ENCODE measurements around the gene MED7. TPM values are rescaled to one million over a fixed set of nuclear protein-coding genes. Genes with fewer than 3 reads are reported as not detected.

Gene MED7
- total RNA-seq, 3 donors from 2014 or later = 11.8 to 14.4 (median 12.0) TPM

DNA sequence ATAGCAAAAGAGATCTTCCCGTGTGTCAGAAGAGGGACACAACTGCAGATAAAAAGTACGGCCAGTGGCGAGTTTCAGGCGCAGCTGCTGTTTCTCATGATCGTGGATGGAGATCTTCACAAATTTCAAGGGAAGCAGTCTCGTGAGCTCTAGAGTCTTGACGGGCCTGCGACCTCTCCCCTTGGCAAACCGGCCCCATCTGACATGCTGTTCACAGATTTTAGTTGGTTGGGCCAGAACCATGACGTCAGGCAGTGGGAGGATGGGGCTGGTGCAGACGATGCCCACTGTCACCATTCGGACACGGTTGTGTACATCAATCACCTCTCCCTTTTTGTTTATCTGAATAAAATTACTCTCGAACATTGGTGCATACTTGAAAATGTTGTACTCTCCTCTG lies 23.0 kb upstream of the MED7 start:
- H3K36me3 ChIP-seq (ENCODE audit: low read depth) = no peaks in the 10 kb centered on the region
- TF ChIP-seq, protein P1, sequence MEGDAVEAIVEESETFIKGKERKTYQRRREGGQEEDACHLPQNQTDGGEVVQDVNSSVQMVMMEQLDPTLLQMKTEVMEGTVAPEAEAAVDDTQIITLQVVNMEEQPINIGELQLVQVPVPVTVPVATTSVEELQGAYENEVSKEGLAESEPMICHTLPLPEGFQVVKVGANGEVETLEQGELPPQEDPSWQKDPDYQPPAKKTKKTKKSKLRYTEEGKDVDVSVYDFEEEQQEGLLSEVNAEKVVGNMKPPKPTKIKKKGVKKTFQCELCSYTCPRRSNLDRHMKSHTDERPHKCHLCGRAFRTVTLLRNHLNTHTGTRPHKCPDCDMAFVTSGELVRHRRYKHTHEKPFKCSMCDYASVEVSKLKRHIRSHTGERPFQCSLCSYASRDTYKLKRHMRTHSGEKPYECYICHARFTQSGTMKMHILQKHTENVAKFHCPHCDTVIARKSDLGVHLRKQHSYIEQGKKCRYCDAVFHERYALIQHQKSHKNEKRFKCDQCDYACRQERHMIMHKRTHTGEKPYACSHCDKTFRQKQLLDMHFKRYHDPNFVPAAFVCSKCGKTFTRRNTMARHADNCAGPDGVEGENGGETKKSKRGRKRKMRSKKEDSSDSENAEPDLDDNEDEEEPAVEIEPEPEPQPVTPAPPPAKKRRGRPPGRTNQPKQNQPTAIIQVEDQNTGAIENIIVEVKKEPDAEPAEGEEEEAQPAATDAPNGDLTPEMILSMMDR (IDR thresholded peaks at IDR 0.05) = no peak

DNA sequence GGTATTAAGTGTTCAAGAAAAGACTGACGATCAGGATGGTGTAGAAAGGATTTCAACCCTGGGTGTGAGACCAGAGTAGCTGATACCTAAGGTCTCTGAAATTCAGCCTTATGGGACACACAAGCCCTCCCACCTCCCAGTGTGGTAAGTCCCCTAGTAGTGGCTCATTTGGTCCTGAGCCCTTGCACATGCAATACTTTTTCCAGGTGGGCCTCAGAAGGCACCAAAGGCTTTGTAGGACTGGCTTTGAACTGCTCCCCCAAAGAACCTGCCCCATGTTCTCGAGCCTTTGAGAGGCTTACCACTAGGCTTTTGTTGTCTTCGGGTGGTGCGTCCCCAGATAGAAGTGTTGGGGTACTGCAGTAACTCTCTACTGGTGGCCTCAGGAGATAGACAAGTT lies 22.6 kb upstream of the MED7 start:
- DNase-seq = no peak
- no peak for ATAC-seq
- intact Hi-C loops (cut with DNase I, micrococcal nuclease) = no loop called here
- TF ChIP-seq, protein P1 (IDR thresholded peaks at IDR 0.05) = no peak
- H3K36me3 ChIP-seq (ENCODE audit: low read depth) = no peaks in the 10 kb centered on the region
- no peaks in the 10 kb centered on the region for H3K9me3 ChIP-seq
- no peak overlapping the region for H3K4me3 ChIP-seq
- no peaks in the 10 kb centered on the region for H3K4me1 ChIP-seq (ENCODE audit: low read depth)

More for the DNA sequence above, 23.0 kb upstream of the MED7 start:
- Histone ChIP-seq H3K4me1 (ENCODE audit: low read depth) (no peaks in the 10 kb centered on the region), H3K4me3 (no peak overlapping the region), H3K9me3 (no peaks in the 10 kb centered on the region)
- DNase-seq (no peak), ATAC-seq (no peak)
- intact Hi-C loops (cut with DNase I, micrococcal nuclease) = no loop called here

DNA sequence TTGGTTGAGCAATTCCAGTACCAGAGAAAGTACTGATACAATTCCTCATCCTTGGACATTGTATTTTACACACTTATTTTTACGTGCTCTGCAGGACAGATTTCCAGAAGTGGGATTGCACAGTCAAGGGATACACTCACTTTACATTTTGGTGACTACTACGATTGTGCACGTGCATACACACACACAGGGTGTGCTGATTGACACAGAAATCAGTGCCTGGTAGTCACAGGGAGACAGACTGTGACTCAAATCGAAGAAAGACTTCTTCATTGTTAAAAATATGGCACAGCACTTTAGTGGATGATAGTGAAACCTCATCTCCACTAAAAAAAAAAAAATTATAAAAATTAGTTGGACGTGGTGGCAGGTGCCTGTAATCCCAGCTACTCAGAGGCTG lies 21.9 kb upstream of the MED7 start:
- ATAC-seq = no peak
- DNase-seq = no peak

DNA sequence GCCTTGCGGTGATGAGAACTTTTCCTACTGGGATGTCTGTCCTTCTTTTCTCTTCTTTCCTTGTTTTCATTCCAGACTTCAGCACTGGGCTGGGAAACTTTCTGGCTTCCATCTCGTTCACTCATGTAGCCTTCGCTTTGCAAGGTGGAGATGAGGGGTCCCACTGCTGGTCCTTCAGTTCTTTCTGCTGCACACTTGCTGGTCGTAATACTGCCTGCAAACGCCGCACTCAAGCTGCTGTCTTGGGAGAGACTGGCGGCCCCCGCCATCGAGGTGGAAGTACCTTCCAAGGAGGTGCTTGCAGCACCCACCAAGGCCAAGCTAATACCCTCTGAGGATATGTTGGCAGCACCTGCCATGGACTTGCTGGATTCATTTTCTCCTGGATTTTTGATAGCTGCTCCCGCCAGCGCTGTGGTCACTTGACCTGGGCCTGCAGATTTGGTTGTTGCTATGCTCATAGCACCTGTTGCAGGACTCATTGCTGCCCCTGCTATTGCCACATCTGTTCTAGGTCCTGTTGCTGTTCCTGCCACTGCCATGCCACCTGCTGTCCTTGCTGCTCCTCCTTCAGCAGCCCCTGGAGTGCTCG lies 20.4 kb upstream of the MED7 start:
- TF ChIP-seq, protein P1 (IDR thresholded peaks at IDR 0.05) = no peak
- intact Hi-C loops (cut with DNase I, micrococcal nuclease) = no loop called here
- H3K4me3 ChIP-seq = no peak overlapping the region
- DNase-seq = no peak
- no peak for ATAC-seq
- H3K4me1 ChIP-seq (ENCODE audit: low read depth) = no peaks in the 10 kb centered on the region
- H3K36me3 ChIP-seq (ENCODE audit: low read depth) = no peaks in the 10 kb centered on the region
- no peaks in the 10 kb centered on the region for H3K9me3 ChIP-seq

More for the DNA sequence above, 21.9 kb upstream of the MED7 start:
- intact Hi-C loops (cut with DNase I, micrococcal nuclease) = no loop called here
- Histone ChIP-seq H3K9me3 (no peaks in the 10 kb centered on the region), H3K36me3 (ENCODE audit: low read depth) (no peaks in the 10 kb centered on the region), H3K4me1 (ENCODE audit: low read depth) (no peaks in the 10 kb centered on the region), H3K4me3 (no peak overlapping the region)
- TF ChIP-seq, protein P1 (IDR thresholded peaks at IDR 0.05) = no peak

DNA sequence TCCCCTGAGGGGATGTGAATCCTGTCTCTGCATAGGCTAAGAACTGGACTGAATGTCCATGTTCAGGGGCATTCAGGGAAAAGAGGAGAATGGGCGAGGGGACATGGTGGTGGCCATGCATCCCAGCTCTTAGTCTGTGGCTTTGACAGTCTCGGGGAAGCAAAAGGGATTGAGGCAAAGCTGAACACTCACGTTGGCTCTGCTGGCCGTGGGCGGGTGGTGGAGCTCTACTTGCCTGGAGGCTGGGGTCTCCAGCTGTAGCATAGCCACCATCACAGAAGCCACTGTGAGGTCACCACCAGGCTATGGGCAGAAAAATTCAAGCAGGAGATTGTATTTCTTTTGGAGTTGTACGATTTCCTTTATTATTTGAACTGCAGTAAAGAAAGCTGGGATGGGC lies 19.3 kb upstream of the MED7 start:
- intact Hi-C loops (cut with DNase I, micrococcal nuclease) = no loop called here
- no peaks in the 10 kb centered on the region for H3K36me3 ChIP-seq (ENCODE audit: low read depth)
- ATAC-seq (no peak), DNase-seq (no peak)
- no peaks in the 10 kb centered on the region for H3K4me1 ChIP-seq (ENCODE audit: low read depth)
- H3K9me3 ChIP-seq = no peaks in the 10 kb centered on the region
- H3K4me3 ChIP-seq = no peak overlapping the region
- TF ChIP-seq, protein P1 (IDR thresholded peaks at IDR 0.05) = no peak

DNA sequence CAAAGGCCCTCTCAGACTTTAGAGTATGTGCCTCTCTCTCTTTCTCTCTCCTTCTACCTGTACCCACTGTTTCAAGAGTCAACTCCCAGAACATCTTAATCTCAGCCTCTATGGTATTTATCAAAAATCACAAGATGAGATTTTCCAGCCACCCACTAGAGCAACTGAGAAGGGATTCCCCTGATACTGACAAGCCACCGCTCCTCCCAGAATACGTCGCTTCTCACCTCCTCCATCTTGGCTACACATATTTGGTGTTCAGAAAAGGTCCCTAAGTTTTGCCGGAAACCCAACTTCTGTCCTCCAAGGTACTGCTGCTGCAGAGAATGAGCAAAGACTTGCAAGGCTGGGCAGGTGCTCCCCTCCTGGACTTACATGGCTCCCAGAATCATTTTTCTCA lies 17.3 kb upstream of the MED7 start:
- DNase-seq = no peak
- ATAC-seq = no peak
- TF ChIP-seq, protein P1 (IDR thresholded peaks at IDR 0.05) = no peak

More for the DNA sequence above, 17.3 kb upstream of the MED7 start:
- H3K4me3 ChIP-seq = no peak overlapping the region
- intact Hi-C loops (cut with DNase I, micrococcal nuclease) = no loop called here
- H3K4me1 ChIP-seq (ENCODE audit: low read depth) = no peaks in the 10 kb centered on the region
- no peaks in the 10 kb centered on the region for H3K9me3 ChIP-seq
- no peaks in the 10 kb centered on the region for H3K36me3 ChIP-seq (ENCODE audit: low read depth)
